HUES48 (cell line): ENCODE results near the gene RNF145.

Source experiments
- H3K27ac ChIP-seq: one replicate; pipeline ENCODE4 v1.7.0; 2013; ENCODE audit warnings: low read depth, low read length, inconsistent platforms
- H3K27me3 ChIP-seq: 2 replicates; pipeline ENCODE4 v1.6.1; 2013; ENCODE audit warnings: mild to moderate bottlenecking, low read length; ENCODE audit not compliant: control insufficient read depth, insufficient read depth
- H3K36me3 ChIP-seq: 2 replicates; pipeline ENCODE4 v1.6.1; 2013; ENCODE audit warnings: low read length; ENCODE audit not compliant: control insufficient read depth, insufficient read depth
- H3K4me1 ChIP-seq: 2 replicates; pipeline ENCODE4 v1.6.1; 2013; ENCODE audit warnings: mild to moderate bottlenecking, low read length; ENCODE audit not compliant: control insufficient read depth, insufficient read depth
- H3K4me3 ChIP-seq: 2 replicates; pipeline ENCODE4 v1.5.1; 2013; ENCODE audit warnings: mild to moderate bottlenecking, low read depth, low read length
- H3K9ac ChIP-seq: 2 replicates; pipeline ENCODE4 v1.6.1; 2013; ENCODE audit warnings: mild to moderate bottlenecking, low read depth, low read length, moderate library complexity
- H3K9me3 ChIP-seq: 2 replicates; pipeline ENCODE4 v1.6.1; 2013; ENCODE audit warnings: low read length; ENCODE audit not compliant: control insufficient read depth, insufficient read depth

RNF145 gene

DNA sequence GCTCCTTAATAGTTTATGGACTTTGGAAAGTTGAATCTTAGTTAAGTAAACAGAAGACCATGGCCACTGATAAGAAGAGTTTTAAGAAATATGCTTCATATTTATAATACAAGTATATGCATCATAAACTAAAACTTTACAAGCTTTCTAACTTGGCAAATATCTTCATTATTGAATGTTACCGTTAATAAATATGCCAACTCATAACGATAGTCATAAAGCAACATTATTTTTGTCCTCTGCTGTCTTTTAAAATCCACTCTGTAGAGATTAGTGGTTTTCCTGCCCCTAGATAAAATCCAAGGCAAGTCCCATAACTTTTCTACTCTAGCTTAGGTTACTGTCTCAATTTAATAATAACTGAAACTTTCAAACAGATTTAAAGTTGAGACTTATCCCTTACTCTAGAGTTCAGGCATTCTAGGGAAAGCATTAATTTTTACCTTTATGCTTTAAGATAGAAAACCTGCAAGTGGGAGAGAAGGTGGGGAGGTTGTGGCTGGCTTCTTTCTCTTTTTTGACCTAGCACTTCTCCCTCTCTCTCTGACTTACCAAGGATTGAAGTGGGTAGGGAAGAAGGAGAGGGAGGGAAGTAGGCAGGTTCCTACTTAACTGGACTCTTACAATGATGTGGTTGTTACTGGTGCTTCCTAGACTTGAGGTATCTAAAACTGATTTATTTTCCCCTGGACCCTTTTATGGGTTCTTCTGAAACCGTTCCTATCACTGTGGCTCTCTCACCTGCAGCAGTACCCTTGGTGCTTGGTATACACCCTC is 29.6 kb downstream of the RNF145 start:
- Histone ChIP-seq H3K36me3 (peaks cover 3% of the 10 kb centered on the region; the same call in 1 of the 2 replicates), H3K27me3 (no peaks in the 10 kb centered on the region), H3K4me3 (no peak overlapping the region), H3K4me1 (peaks cover 1% of the 10 kb centered on the region; the same call in 1 of the 2 replicates), H3K27ac (peak overlapping the region; percentile 72), H3K9me3 (no peaks in the 10 kb centered on the region), H3K9ac (no peak overlapping the region)

DNA sequence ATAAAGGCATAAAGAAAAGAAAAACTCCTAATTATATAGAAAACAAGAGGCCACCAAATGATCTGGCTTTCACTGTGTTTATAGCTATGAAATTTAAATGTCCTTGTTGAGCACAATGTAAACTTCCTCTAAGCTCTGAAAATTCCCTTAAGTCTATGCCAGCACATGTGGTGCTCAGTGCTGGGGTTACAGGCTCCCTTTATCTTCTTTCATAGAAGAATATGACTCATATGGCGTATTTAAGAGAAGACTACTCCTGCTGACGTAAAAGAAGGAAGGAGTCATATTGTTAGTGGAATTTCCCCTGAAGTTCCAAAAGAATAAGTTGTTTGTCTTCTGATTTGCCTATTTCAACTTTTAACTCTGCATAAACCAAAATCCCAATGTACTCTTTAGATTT is 30.4 kb downstream of the RNF145 start:
- peak overlapping the region; percentile 72 for H3K27ac ChIP-seq
- no peaks in the 10 kb centered on the region for H3K9me3 ChIP-seq
- H3K27me3 ChIP-seq: no peaks in the 10 kb centered on the region
- no peaks in the 10 kb centered on the region; the same call in 1 of the 2 replicates for H3K4me1 ChIP-seq
- H3K36me3 ChIP-seq: peaks cover 3% of the 10 kb centered on the region; the same call in 1 of the 2 replicates
- no peak overlapping the region for H3K9ac ChIP-seq
- H3K4me3 ChIP-seq: no peak overlapping the region

DNA sequence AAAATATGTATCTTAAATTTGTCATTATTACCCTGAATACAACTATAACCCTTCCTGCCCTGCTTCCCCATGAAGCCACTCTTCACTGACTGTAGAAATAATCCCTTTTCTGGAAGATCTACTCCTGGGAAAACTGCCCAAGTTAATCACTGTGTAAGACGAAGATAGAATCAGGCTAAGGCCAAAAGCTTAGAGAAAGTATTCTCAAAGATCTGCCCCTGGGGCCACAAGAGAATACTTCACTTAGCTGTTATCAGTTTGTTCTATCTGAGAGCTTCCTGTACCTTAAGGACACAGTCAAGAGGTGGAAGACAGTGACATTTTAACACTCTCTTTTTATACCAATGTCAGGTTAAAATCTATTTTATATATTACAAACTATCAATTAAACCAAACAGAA is 33.8 kb downstream of the RNF145 start:
- no peaks in the 10 kb centered on the region for H3K9me3 ChIP-seq
- H3K27me3 ChIP-seq: no peaks in the 10 kb centered on the region
- no peak overlapping the region for H3K4me3 ChIP-seq
- 0 out of 2 replicates have a peak, but pooled peaks cover 6% of the 10 kb centered on the region for H3K36me3 ChIP-seq
- H3K4me1 ChIP-seq: no peaks in the 10 kb centered on the region
- no peak overlapping the region for H3K9ac ChIP-seq
- no peak overlapping the region for H3K27ac ChIP-seq

DNA sequence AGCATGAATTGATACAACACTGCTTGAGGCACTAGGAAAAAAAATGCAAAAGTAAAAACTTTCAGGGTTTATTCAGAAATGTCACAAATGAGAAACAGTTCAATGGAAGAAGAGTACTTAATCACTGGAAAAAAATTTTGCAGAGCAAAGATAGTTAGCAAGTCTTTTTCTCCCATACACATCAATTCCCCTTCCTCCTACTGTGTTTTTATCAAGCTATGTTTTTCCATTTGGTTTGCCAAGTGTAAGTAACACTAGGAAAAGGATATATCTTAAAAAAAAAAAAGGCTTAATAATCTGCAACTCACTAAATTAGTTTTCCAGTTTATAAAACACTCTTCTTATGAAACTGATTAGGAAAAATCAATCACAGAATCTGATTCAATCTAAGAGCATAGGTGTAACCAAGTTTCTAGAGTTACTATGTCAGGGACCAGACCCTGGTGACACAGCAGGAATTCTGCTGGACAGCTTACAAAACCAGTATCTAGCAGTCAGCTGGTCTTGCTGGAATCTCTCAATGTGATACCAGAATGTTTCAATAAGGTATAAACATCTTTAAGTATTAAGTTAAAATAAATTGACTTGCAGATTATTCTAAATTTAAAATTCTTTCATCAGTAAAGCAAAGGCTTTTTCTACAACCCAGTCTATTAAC is 34.7 kb downstream of the RNF145 start:
- Histone ChIP-seq H3K27me3 (no peaks in the 10 kb centered on the region), H3K27ac (no peak overlapping the region), H3K9ac (no peak overlapping the region), H3K36me3 (0 out of 2 replicates have a peak, but pooled peaks cover 6% of the 10 kb centered on the region), H3K4me3 (no peak overlapping the region), H3K9me3 (no peaks in the 10 kb centered on the region), H3K4me1 (no peaks in the 10 kb centered on the region)

DNA sequence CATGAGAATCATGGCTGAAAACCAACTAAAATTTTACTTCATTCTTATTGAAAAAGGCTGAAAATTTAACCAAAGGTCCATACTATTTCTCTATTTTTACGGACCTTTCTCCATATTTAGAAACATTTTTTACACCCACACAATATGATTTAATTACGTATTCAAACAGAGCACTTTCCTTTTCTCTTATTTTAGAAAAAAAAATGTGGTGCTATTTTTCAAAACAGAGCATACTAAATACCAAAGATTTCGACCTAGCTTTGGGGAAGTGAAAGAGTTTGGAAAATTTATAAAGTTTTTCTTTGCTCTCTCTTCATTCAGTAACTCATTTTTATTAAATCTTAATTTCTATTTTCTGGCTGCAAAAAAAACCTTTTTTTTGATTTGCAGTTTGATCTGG is 38.1 kb downstream of the RNF145 start:
- Histone ChIP-seq H3K9me3 (no peaks in the 10 kb centered on the region), H3K36me3 (peaks cover 5% of the 10 kb centered on the region; the same call in 1 of the 2 replicates), H3K4me1 (no peaks in the 10 kb centered on the region)

DNA sequence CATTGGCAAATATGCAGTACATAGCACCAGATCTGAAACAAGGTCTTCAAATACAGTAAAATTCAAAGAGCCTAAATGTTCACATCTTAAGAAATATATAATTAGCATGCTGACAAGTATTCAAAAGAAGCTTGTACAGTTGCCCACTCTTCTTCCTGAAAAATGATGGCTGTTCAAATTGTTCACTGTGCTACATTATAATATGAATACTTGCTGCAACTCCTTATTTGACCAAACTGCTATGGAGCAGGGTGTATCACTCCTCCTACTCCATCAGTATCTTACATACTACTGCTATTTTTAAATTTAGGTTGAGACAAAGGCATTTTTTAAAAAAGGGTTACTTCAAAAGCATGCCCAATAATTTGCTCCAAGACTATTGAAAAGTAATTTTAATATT is 39.3 kb downstream of the RNF145 start:
- no peak overlapping the region for H3K27ac ChIP-seq
- H3K36me3 ChIP-seq: peaks cover 5% of the 10 kb centered on the region; the same call in 1 of the 2 replicates
- no peaks in the 10 kb centered on the region for H3K9me3 ChIP-seq
- no peak overlapping the region for H3K9ac ChIP-seq
- no peaks in the 10 kb centered on the region for H3K27me3 ChIP-seq
- no peaks in the 10 kb centered on the region for H3K4me1 ChIP-seq
- no peak overlapping the region for H3K4me3 ChIP-seq

More for the DNA sequence above, 38.1 kb downstream of the RNF145 start:
- no peak overlapping the region for H3K27ac ChIP-seq
- H3K4me3 ChIP-seq: no peak overlapping the region
- H3K27me3 ChIP-seq: no peaks in the 10 kb centered on the region
- no peak overlapping the region for H3K9ac ChIP-seq

DNA sequence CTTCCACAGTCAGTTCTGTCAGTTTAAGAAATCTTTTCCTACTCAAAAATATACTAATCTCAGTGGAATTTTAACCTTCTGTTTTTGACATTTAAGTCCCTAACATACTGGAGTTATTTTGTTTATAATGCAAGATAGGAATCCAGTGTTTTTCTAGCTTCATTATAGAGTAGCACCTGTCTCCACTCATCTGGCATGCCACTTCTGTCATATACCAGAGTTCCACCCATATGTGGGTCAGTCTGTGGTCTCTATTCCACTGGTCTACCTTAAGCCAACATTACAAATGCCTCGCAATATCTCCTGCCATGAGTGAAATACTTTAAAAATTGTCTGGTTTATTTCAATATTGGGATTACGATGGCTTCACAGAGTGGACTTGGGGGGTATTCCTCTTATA is 42.9 kb downstream of the RNF145 start:
- no peak overlapping the region for H3K4me3 ChIP-seq
- H3K4me1 ChIP-seq: no peaks in the 10 kb centered on the region
- H3K27ac ChIP-seq: no peak overlapping the region
- no peaks in the 10 kb centered on the region for H3K27me3 ChIP-seq
- no peaks in the 10 kb centered on the region for H3K9me3 ChIP-seq
- H3K9ac ChIP-seq: no peak overlapping the region
- H3K36me3 ChIP-seq: peaks cover 6% of the 10 kb centered on the region

DNA sequence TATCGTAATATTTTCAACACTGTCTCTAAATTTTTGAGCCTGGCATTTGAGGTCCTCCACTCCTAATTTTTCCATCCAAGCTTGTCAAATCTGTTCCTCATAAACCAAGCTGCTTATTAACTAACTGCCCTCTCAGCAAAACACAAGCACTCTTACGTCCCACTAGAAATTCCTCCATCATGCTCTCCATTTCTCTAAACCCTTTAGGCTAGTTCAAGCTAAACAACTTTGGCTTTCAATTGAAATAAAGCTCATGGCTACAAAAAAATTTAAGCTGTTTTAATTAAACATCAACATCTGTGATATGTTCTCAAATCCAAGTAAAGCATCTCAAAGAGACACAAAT is 45.7 kb downstream of the RNF145 start:
- Histone ChIP-seq H3K4me1 (no peaks in the 10 kb centered on the region), H3K36me3 (peaks cover 26% of the 10 kb centered on the region), H3K27me3 (no peaks in the 10 kb centered on the region), H3K4me3 (no peak overlapping the region), H3K9ac (no peak overlapping the region), H3K9me3 (no peaks in the 10 kb centered on the region), H3K27ac (no peak overlapping the region)

DNA sequence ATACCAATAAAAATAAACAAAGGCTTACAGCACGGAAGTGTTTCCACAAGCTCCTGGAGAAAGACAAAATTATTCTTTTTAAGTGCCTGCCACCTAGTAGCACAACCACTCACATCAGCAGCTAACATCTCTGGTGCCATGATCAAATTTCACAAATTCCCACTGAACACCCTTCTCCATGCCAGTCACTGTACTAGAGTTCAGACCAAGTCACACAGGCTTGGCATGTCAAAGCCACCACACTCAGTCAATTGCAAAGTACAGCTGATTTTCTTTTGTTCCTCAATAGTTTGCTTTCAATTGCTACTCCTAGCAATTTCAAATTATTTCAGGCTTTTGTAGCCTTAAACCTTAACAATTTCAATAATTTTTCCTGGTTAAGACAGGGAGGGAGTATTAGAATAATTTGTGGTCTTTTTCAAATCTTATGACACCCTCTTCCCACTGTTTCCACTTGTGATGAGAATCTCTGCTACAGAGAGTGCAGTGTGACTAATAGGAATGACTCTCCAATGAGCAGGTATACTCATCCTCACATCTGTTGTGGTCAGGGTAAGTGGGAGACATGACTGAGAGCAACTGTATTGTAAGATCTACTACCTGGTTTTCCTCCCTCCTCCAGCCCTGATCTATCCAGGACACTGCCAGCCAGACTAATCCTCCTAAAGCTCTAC is 46.2 kb downstream of the RNF145 start:
- H3K9me3 ChIP-seq: no peaks in the 10 kb centered on the region
- H3K9ac ChIP-seq: no peak overlapping the region
- H3K36me3 ChIP-seq: peaks cover 29% of the 10 kb centered on the region
- no peak overlapping the region for H3K4me3 ChIP-seq
- H3K27ac ChIP-seq: no peak overlapping the region
- no peaks in the 10 kb centered on the region for H3K27me3 ChIP-seq
- no peaks in the 10 kb centered on the region for H3K4me1 ChIP-seq

DNA sequence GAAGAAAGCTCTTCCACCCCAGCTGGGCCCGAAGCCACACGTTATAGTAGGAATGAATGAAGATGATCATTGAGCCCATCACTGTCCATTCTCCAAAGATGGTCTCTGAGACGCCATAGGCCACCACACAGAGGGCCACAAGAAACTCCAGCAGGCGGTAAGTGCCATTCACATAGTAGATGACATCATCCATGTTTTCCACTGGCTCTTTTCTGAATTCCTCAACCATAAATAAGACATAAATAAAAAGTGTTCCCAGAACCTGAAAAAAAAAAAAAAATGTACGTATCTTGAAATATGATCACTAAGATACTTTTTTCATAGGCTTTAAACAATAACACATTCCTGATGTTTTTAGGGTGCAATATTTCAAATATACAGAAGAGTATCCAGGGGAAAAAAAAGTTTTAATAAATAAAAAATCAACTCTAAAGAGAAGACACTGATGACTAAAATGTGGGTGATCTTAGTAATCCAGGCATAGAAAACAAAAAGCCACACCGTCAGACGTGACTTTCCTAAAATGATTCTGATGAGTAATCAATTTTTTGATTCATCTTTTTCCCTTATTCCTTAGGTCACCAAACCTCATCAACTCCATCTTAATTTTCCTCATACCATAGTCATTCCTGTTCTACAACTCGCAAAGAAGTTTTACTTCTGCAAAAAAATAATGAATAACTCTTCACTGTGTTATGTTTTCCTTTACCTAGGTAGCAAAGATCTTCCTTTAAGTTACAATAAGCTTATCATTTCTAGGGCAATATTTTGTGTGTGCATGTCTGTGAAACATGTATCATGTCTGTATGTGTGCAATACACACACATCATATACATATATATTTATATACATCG is 47.8 kb downstream of the RNF145 start:
- H3K4me3 ChIP-seq: no peak overlapping the region
- H3K9ac ChIP-seq: no peak overlapping the region
- no peak overlapping the region for H3K27ac ChIP-seq
- H3K27me3 ChIP-seq: no peaks in the 10 kb centered on the region
- peaks cover 35% of the 10 kb centered on the region for H3K36me3 ChIP-seq
- no peaks in the 10 kb centered on the region for H3K4me1 ChIP-seq
- H3K9me3 ChIP-seq: no peaks in the 10 kb centered on the region
